HEK293T (cell line): ENCODE results near the gene LMO7.

Experiments
- ARNT ChIP-seq: fragments of 450-650 bp; IDR thresholded peaks from 2 replicates; pipeline ENCODE4 v1.6.1; 2017; ENCODE audit warnings: mild to moderate bottlenecking
- BHLHE40 ChIP-seq: fragments of 450-650 bp; IDR thresholded peaks from 2 replicates; pipeline ENCODE4 v1.6.1; 2016; ENCODE audit warnings: mild to moderate bottlenecking, moderate library complexity, borderline replicate concordance
- ELF4 ChIP-seq: fragments of 450-650 bp; IDR thresholded peaks from 2 replicates; pipeline ENCODE4 v1.6.1; 2017; ENCODE audit warnings: antibody characterized with exemption
- FOXA1 ChIP-seq: fragments of 450-650 bp; IDR thresholded peaks from 2 replicates; pipeline ENCODE4 v1.6.1; 2016; ENCODE audit warnings: mild to moderate bottlenecking
- FOXK2 ChIP-seq: fragments of 450-650 bp; IDR thresholded peaks from 2 replicates; pipeline ENCODE4 v1.6.1; 2016; ENCODE audit warnings: mild to moderate bottlenecking
- FOXM1 ChIP-seq: fragments of 450-650 bp; IDR thresholded peaks from 2 replicates; pipeline ENCODE4 v1.6.1; 2017; ENCODE audit warnings: mild to moderate bottlenecking, borderline replicate concordance
- HDGF ChIP-seq: fragments of 450-650 bp; IDR thresholded peaks from 2 replicates; pipeline ENCODE4 v1.6.1; 2017; ENCODE audit warnings: antibody characterized with exemption, borderline replicate concordance
- L3MBTL2 ChIP-seq: fragments of 450-650 bp; conservative IDR thresholded peaks from 2 replicates; pipeline ENCODE4 v1.6.1; 2016; ENCODE audit warnings: mild to moderate bottlenecking
- LEF1 ChIP-seq: fragments of 450-650 bp; IDR thresholded peaks from 2 replicates; pipeline ENCODE4 v1.6.1; 2017; ENCODE audit warnings: mild to moderate bottlenecking, borderline replicate concordance
- NFRKB ChIP-seq: fragments of 450-650 bp; IDR thresholded peaks from 2 replicates; pipeline ENCODE4 v1.6.1; 2016; ENCODE audit warnings: mild to moderate bottlenecking, moderate library complexity
- SP1 ChIP-seq: fragments of 450-650 bp; IDR thresholded peaks from 2 replicates; pipeline ENCODE4 v1.6.1; 2017
- SUZ12 ChIP-seq: fragments of 450-650 bp; IDR thresholded peaks from 2 replicates; pipeline ENCODE4 v1.6.1; 2016; ENCODE audit warnings: mild to moderate bottlenecking
- ZNF384 ChIP-seq: fragments of 450-650 bp; IDR thresholded peaks from 2 replicates; pipeline ENCODE4 v1.6.1; 2016

- no peak for TF ChIP-seq LEF1
- no peak for TF ChIP-seq ELF4
- no peak for TF ChIP-seq SP1
- TF ChIP-seq SUZ12: no peak
- no peak for TF ChIP-seq HDGF
- no peak for TF ChIP-seq NFRKB
- no peak for TF ChIP-seq ZNF384
- TF ChIP-seq FOXK2: no peak
- TF ChIP-seq ARNT: no peak
- no peak for TF ChIP-seq BHLHE40
- no peak for TF ChIP-seq L3MBTL2
- TF ChIP-seq FOXA1: no peak
- TF ChIP-seq FOXM1: no peak
These were observed 4.9 kb downstream of the LMO7 start for GRCh38 chr13:75641026-75641425.
